Upper lobe of left lung (tissue), 6 donors: ENCODE data around the gene PRR7. TPM values are rescaled to one million over a fixed set of nuclear protein-coding genes. Genes with fewer than 3 reads are reported as not detected.

Experiments used
- ATAC-seq, 2 donors: fragments of 200-7000 bp; cut with Tn5 transposase; one replicate each; pipeline ENCODE4 v1.9.1; 2022; ENCODE audit warnings: mild to moderate bottlenecking in 2 of 2, moderate library complexity in 2 of 2; ENCODE audit not compliant: low FRiP score in 2 of 2
- DNase-seq, 2 donors: peaks; one replicate each; pipeline ENCODE4 v3.0.0-alpha.2; 2019 to 2020
- H3K27ac ChIP-seq, 4 donors: fragments of 200-600 bp; sonication (generic); one replicate each; pipeline ENCODE4 v1.5.1; 2016 to 2019
- H3K27me3 ChIP-seq, 4 donors: fragments of 200-600 bp; sonication (generic); one replicate each; pipeline ENCODE4 v1.5.1; 2017 to 2019
- H3K36me3 ChIP-seq, 4 donors: fragments of 200-600 bp; sonication (generic); one replicate each; pipeline ENCODE4 v1.5.1; 2016 to 2019
- H3K4me1 ChIP-seq, 4 donors: fragments of 200-600 bp; sonication (generic); one replicate each; pipeline ENCODE4 v1.5.1; 2018 to 2019
- H3K4me3 ChIP-seq, 4 donors: fragments of 200-600 bp; sonication (generic); one replicate each; pipeline ENCODE4 v1.5.1; 2017 to 2019; ENCODE audit warnings: mild to moderate bottlenecking in 2 of 4, moderate library complexity in 1 of 4
- H3K9me3 ChIP-seq, 4 donors: fragments of 200-600 bp; sonication (generic); one replicate each; pipeline ENCODE4 v1.5.1; 2018 to 2019
- CTCF ChIP-seq, 6 experiments: fragments of 450-650 bp in 4 of 6; fragments of 200-600 bp in 2 of 6; sonication (generic) in 2 of 6; IDR thresholded peaks; one replicate each; pipeline ENCODE4 v1.5.1; 2016 to 2019; ENCODE audit warnings: antibody characterized with exemption in 6 of 6
- EP300 ChIP-seq, 4 donors: sonication (generic); formaldehyde crosslinking; IDR thresholded peaks; one replicate each; pipeline ENCODE4 v1.5.1; 2017; ENCODE audit warnings: antibody characterized with exemption in 4 of 4, control low read depth in 2 of 4
- POLR2A ChIP-seq, 4 donors: fragments of 450-650 bp; IDR thresholded peaks; one replicate each; pipeline ENCODE4 v1.5.1; 2016 to 2017; ENCODE audit warnings: antibody characterized with exemption in 4 of 4, mild to moderate bottlenecking in 2 of 4
- POLR2AphosphoS5 ChIP-seq, 2 donors: sonication (generic); formaldehyde crosslinking; IDR thresholded peaks; one replicate each; pipeline ENCODE4 v1.5.1; 2017; ENCODE audit warnings: antibody characterized with exemption in 2 of 2
- WGBS, 2 donors: methylation state at CpG; one replicate each; pipeline ENCODE4 v1.1.5; 2017 to 2018; 5-methylcytosine and 5-hydroxymethylcytosine counted together
- total RNA-seq, 6 donors: library from RNA; depleted of rRNA in 4 of 6; stranded (reverse); fragments of >200 nt in 4 of 6; gene quantifications; one replicate each; pipeline versions ENCODE4 v1.1.0 to v1.2.1, GENCODE V29; 2016 to 2021
- donor health status: DM: no; HTN: no; CAD: no; lungs with moderate emphysema.
- donor health status: DM: no; HTN: yes; CAD: no; lungs with severe emphysema.

Gene PRR7
- total RNA-seq, 6 donors from 2014 or later, result 1.6 to 9.2 (median 3.4) TPM

- no peak for ATAC-seq
Observed at GRCh38 chr5:177472460-177473442, 26.1 kb downstream of the PRR7 start.

GRCh38 chr5:177473443-177474001 is 26.9 kb downstream of the PRR7 start, which contains the start of gene DBN1:
Gene DBN1, minus strand, starts transcription at chr5:177473634. Its CDS starts 113 bp downstream, at chr5:177473521.
- no peak for TF ChIP-seq CTCF (IDR thresholded peaks at IDR 0.05)
- TF ChIP-seq EP300 (IDR thresholded peaks at IDR 0.05), result no peak
- TF ChIP-seq POLR2A (IDR thresholded peaks at IDR 0.05), result no peak
- TF ChIP-seq POLR2AphosphoS5 (IDR thresholded peaks at IDR 0.05), result no peak
- Histone ChIP-seq H3K27ac (peak within 1 kb of the TSS; percentile 30 to 84 (median 68)), H3K36me3 (no peaks in the 10 kb centered on the region), H3K4me3 (peak within 1 kb of the TSS; percentile 74 to 94 (median 81)), H3K27me3 (peaks cover 0 to 7% (median 1%) of the 10 kb centered on the region in 4 donors), H3K9me3 (no peaks in the 10 kb centered on the region), H3K4me1 (peaks cover 16 to 40% (median 27%) of the 10 kb centered on the region in 4 donors)
- DNase-seq (peak in 1 of 2 donors; percentile 91), ATAC-seq (peak in 1 of 2 donors; percentile 59)
- WGBS, 2 donors, result 5 to 20% methylated on average over 3 to 39 of the region's 69 CpGs

More at GRCh38 chr5:177472460-177473442, 26.1 kb downstream of the PRR7 start:
- TF ChIP-seq POLR2AphosphoS5 (IDR thresholded peaks at IDR 0.05) (no peak), EP300 (IDR thresholded peaks at IDR 0.05) (no peak), CTCF (IDR thresholded peaks at IDR 0.05) (no peak), POLR2A (IDR thresholded peaks at IDR 0.05) (no peak)
- peaks cover 0 to 3% (median 0%) of the 10 kb centered on the region in 4 donors for H3K36me3 ChIP-seq
- H3K27me3 ChIP-seq, result peaks cover 0 to 7% (median 1%) of the 10 kb centered on the region in 4 donors
- peaks cover 13 to 36% (median 20%) of the 10 kb centered on the region in 4 donors for H3K4me1 ChIP-seq
- H3K4me3 ChIP-seq, result peak overlapping the region; percentile 74 to 94 (median 81)
- 3 to 9% methylated on average over 8 to 40 of the region's 93 CpGs for WGBS, 2 donors
- H3K9me3 ChIP-seq, result no peaks in the 10 kb centered on the region
- peak overlapping the region; percentile 30 to 84 (median 68) for H3K27ac ChIP-seq
- peak in 1 of 2 donors; percentile 90 for DNase-seq

- no peaks in the 10 kb centered on the region for H3K36me3 ChIP-seq
- peaks cover 21 to 45% (median 31%) of the 10 kb centered on the region in 4 donors for H3K4me1 ChIP-seq
- no peak for DNase-seq
- 62 to 75% methylated on average over 7 of the region's 7 CpGs for WGBS, 2 donors
- H3K4me3 ChIP-seq, result peak overlapping the region in 3 of 4 donors; percentile 74 to 94 (median 80)
- no peak for ATAC-seq
- H3K9me3 ChIP-seq, result no peaks in the 10 kb centered on the region
- H3K27me3 ChIP-seq, result peaks cover 0 to 7% (median 1%) of the 10 kb centered on the region in 4 donors
- no peak for TF ChIP-seq POLR2A (IDR thresholded peaks at IDR 0.05)
- no peak for TF ChIP-seq POLR2AphosphoS5 (IDR thresholded peaks at IDR 0.05)
- TF ChIP-seq CTCF (IDR thresholded peaks at IDR 0.05), result no peak
- TF ChIP-seq EP300 (IDR thresholded peaks at IDR 0.05), result no peak
- peak overlapping the region in 3 of 4 donors; percentile 50 to 84 (median 60) for H3K27ac ChIP-seq
Observed at GRCh38 chr5:177474002-177474476, 27.4 kb downstream of the PRR7 start.

- H3K9me3 ChIP-seq, result no peaks in the 10 kb centered on the region
- H3K27ac ChIP-seq, result peak overlapping the region in 2 of 4 donors; percentile 50 to 84
- no peaks in the 10 kb centered on the region for H3K36me3 ChIP-seq
- ATAC-seq (no peak), DNase-seq (no peak)
- H3K27me3 ChIP-seq, result peaks cover 0 to 7% (median 1%) of the 10 kb centered on the region in 4 donors
- no peak overlapping the region for H3K4me3 ChIP-seq
- WGBS, 2 donors, result 41 to 63% methylated on average over 4 of the region's 4 CpGs
- no peak for TF ChIP-seq CTCF (IDR thresholded peaks at IDR 0.05)
- TF ChIP-seq POLR2A (IDR thresholded peaks at IDR 0.05), result no peak
- no peak for TF ChIP-seq POLR2AphosphoS5 (IDR thresholded peaks at IDR 0.05)
- no peak for TF ChIP-seq EP300 (IDR thresholded peaks at IDR 0.05)
- peaks cover 30 to 55% (median 41%) of the 10 kb centered on the region in 4 donors for H3K4me1 ChIP-seq
Observed at GRCh38 chr5:177474846-177475562, 28.4 kb downstream of the PRR7 start.
